H1 (cell line): ENCODE data around the gene EIF4A3. TPM values are rescaled to one million over a fixed set of nuclear protein-coding genes. Genes with fewer than 3 reads are reported as not detected.

ENCODE experiments used
- CBX8 ChIP-seq: fragments of 300-800, 300-1000 bp; sonication (generic); IDR thresholded peaks from 2 replicates; pipeline ENCODE4 v1.7.1; 2016; ENCODE audit warnings: low read depth, low read length, borderline replicate concordance
- CREB1 ChIP-seq: IDR thresholded peaks from 2 replicates; pipeline ENCODE4 v1.6.1; 2012; ENCODE audit warnings: inconsistent platforms
- EZH2 ChIP-seq: fragments of 200-600 bp; sonication (generic); IDR thresholded peaks from 2 replicates; pipeline ENCODE4 v1.7.1; 2012; ENCODE audit warnings: low read depth, mild to moderate bottlenecking, moderate library complexity, low read length, inconsistent platforms; ENCODE audit not compliant: severe bottlenecking
- RBBP5 ChIP-seq: IDR thresholded peaks from 2 replicates; pipeline ENCODE4 v1.7.1; 2012; ENCODE audit warnings: low read depth, mild to moderate bottlenecking, inconsistent platforms, low read length, moderate library complexity, borderline replicate concordance
- RNF2 ChIP-seq: fragments of 200-900, 300-1000 bp; sonication (generic); IDR thresholded peaks from 2 replicates; pipeline ENCODE4 v1.7.1; 2016; ENCODE audit warnings: borderline replicate concordance, low read depth, mild to moderate bottlenecking, antibody characterized with exemption, low read length; ENCODE audit not compliant: poor library complexity, severe bottlenecking; ENCODE audit errors: missing control alignments
- polyA plus RNA-seq, 7 experiments: library from polyadenylated mRNA; depleted of rRNA in 3 of 7; stranded (reverse) in 5 of 7; unstranded in 2 of 7; fragments of >200 nt in 5 of 7; fragments of 200-250 nt in 2 of 7; gene quantifications; 1 replicate in 5 of 7; 2 replicates in 1 of 7; 4 replicates in 1 of 7; pipeline versions ENCODE4 v1.2.1 to v1.2.3, GENCODE V29; 2011 to 2013; ENCODE audit warnings: missing spikeins in 2 of 7, mixed read lengths in 2 of 7
- total RNA-seq: library from RNA; stranded (reverse); fragmentation: NEBNext Ultra II Directional; extraction: Animal tissue kit (Norgen Biotek cat#: 25700); gene quantifications from 2 replicates; pipeline ENCODE4 v1.2.1, GENCODE V29; 2021
- TF ChIP-seq, protein P1 (sequence below): IDR thresholded peaks from 2 replicates; pipeline ENCODE4 v1.6.1; 2012; ENCODE audit warnings: inconsistent platforms

The EIF4A3 gene
- total and polyA plus RNA-seq, 2 of the 8 experiments (the other 6 are each of a cell fraction or from before 2014, with no cell fraction given) = 142 to 146 TPM

DNA sequence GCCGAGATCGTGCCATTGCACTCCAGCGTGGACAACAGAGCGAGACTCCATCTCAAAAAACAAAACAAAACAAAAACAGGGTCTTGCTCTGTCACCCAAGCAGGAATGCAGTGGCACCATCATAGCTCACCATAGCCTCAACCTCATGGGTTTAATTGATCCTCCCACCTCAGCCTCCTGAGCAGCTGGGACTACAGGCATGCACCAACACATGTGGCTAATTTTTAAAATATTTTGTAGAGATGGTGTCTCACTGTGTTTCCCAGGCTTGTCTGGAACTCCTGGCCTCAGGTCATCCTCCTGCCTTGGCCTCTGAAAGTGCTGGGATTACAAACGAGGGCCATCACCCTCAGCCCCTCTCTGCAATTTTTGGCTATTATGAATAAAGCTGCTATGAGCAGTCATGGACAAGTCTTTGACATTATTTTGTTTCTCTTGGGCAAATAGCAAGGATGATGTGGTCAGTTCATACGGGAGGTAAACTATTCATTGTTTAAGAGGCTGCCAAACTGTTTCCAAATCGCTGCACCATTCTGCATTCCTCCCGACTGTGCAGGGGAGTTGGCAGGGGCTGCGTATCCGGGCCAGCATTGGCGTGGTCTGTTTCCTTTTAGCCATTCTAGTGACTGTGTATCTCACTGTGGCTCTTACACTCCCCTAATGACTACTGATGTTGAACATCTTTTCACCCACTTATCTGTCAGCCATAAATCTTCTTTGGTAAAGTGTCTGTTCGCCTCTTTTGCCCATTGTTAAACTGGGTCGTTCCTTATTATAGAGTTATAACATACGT, 21.1 kb downstream of the EIF4A3 start (continued):
- TF ChIP-seq, protein P1, sequence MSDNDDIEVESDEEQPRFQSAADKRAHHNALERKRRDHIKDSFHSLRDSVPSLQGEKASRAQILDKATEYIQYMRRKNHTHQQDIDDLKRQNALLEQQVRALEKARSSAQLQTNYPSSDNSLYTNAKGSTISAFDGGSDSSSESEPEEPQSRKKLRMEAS = no peak
- TF ChIP-seq RBBP5 (no peak), EZH2 (no peak), CREB1 (no peak), CBX8 (no peak), RNF2 (no peak)
